Liver (tissue), 3 donors: Measurements from ENCODE around the gene ANKRD6.

Experiments
- ATF3 ChIP-seq: IDR thresholded peaks from 2 replicates; pipeline ENCODE4 v1.6.1; 2016; ENCODE audit warnings: antibody characterized with exemption
- EGR1 ChIP-seq, 2 donors: IDR thresholded peaks; 2 replicates each; pipeline ENCODE4 v1.6.1; 2016 to 2018; ENCODE audit warnings: antibody characterized with exemption in 2 of 2, low read depth in 2 of 2
- FOXA1 ChIP-seq: IDR thresholded peaks from 2 replicates; pipeline ENCODE4 v1.6.1; 2016; ENCODE audit warnings: antibody characterized with exemption
- GABPA ChIP-seq, 2 donors: IDR thresholded peaks in 1 of 2; conservative IDR thresholded peaks in 1 of 2; 2 replicates each; pipeline ENCODE4 v1.6.1; 2016; ENCODE audit warnings: antibody characterized with exemption in 2 of 2, mild to moderate bottlenecking in 1 of 2, moderate library complexity in 1 of 2
- HNF4A ChIP-seq, 2 donors: conservative IDR thresholded peaks; 2 replicates each; pipeline ENCODE4 v1.6.1; 2016; ENCODE audit warnings: antibody characterized with exemption in 2 of 2, mild to moderate bottlenecking in 2 of 2
- JUND ChIP-seq, 2 donors: IDR thresholded peaks; 2 replicates each; pipeline ENCODE4 v1.6.1; 2016; ENCODE audit warnings: antibody characterized with exemption in 2 of 2
- MAX ChIP-seq: IDR thresholded peaks from 2 replicates; pipeline ENCODE4 v1.6.1; 2016; ENCODE audit warnings: antibody characterized with exemption
- NR2F2 ChIP-seq: IDR thresholded peaks from 2 replicates; pipeline ENCODE4 v1.6.1; 2016; ENCODE audit warnings: antibody characterized with exemption
- RAD21 ChIP-seq, 2 donors: IDR thresholded peaks; 2 replicates each; pipeline ENCODE4 v1.6.1; 2016; ENCODE audit warnings: antibody characterized with exemption in 2 of 2, mild to moderate bottlenecking in 2 of 2
- TAF1 ChIP-seq: conservative IDR thresholded peaks from 2 replicates; pipeline ENCODE4 v1.6.1; 2016; ENCODE audit warnings: antibody characterized with exemption, mild to moderate bottlenecking
- YY1 ChIP-seq: IDR thresholded peaks from 2 replicates; pipeline ENCODE4 v1.6.1; 2016; ENCODE audit warnings: antibody characterized with exemption, mild to moderate bottlenecking
- TF ChIP-seq, protein P1 (sequence below): fragments of 150-350 bp; IDR thresholded peaks from 2 replicates; pipeline ENCODE4 v1.5.1; 2017; ENCODE audit warnings: improper control_type of control experiment, low read depth, low read length; ENCODE audit not compliant: missing input control
- TF ChIP-seq, protein P2 (sequence below): IDR thresholded peaks from 2 replicates; pipeline ENCODE4 v1.6.1; 2016; ENCODE audit warnings: antibody characterized with exemption, mild to moderate bottlenecking
- donor health status: healthy.
- donor health status: healthy.

- TF ChIP-seq YY1 (no peak), JUND (IDR thresholded peaks at IDR 0.05) (no peak), NR2F2 (no peak), HNF4A (conservative IDR thresholded peaks at IDR 0.05) (no peak), MAX (no peak), EGR1 (IDR thresholded peaks at IDR 0.05; ENCODE audit: low read depth in 2 of 2) (no peak), GABPA (IDR thresholded peaks at IDR 0.05 in 1 of 2, conservative IDR thresholded peaks at IDR 0.05 in 1 of 2) (no peak), ATF3 (no peak), RAD21 (IDR thresholded peaks at IDR 0.05) (no peak), TAF1 (no peak), FOXA1 (no peak)
- TF ChIP-seq, protein P1, sequence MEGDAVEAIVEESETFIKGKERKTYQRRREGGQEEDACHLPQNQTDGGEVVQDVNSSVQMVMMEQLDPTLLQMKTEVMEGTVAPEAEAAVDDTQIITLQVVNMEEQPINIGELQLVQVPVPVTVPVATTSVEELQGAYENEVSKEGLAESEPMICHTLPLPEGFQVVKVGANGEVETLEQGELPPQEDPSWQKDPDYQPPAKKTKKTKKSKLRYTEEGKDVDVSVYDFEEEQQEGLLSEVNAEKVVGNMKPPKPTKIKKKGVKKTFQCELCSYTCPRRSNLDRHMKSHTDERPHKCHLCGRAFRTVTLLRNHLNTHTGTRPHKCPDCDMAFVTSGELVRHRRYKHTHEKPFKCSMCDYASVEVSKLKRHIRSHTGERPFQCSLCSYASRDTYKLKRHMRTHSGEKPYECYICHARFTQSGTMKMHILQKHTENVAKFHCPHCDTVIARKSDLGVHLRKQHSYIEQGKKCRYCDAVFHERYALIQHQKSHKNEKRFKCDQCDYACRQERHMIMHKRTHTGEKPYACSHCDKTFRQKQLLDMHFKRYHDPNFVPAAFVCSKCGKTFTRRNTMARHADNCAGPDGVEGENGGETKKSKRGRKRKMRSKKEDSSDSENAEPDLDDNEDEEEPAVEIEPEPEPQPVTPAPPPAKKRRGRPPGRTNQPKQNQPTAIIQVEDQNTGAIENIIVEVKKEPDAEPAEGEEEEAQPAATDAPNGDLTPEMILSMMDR, result no peak
- TF ChIP-seq, protein P2, sequence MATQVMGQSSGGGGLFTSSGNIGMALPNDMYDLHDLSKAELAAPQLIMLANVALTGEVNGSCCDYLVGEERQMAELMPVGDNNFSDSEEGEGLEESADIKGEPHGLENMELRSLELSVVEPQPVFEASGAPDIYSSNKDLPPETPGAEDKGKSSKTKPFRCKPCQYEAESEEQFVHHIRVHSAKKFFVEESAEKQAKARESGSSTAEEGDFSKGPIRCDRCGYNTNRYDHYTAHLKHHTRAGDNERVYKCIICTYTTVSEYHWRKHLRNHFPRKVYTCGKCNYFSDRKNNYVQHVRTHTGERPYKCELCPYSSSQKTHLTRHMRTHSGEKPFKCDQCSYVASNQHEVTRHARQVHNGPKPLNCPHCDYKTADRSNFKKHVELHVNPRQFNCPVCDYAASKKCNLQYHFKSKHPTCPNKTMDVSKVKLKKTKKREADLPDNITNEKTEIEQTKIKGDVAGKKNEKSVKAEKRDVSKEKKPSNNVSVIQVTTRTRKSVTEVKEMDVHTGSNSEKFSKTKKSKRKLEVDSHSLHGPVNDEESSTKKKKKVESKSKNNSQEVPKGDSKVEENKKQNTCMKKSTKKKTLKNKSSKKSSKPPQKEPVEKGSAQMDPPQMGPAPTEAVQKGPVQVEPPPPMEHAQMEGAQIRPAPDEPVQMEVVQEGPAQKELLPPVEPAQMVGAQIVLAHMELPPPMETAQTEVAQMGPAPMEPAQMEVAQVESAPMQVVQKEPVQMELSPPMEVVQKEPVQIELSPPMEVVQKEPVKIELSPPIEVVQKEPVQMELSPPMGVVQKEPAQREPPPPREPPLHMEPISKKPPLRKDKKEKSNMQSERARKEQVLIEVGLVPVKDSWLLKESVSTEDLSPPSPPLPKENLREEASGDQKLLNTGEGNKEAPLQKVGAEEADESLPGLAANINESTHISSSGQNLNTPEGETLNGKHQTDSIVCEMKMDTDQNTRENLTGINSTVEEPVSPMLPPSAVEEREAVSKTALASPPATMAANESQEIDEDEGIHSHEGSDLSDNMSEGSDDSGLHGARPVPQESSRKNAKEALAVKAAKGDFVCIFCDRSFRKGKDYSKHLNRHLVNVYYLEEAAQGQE, result no peak
Observed at GRCh38 chr6:89415185-89415584, 17.8 kb upstream of the ANKRD6 start.
